HepG2 (cell line): Measurements from ENCODE around the gene VAT1L.

Experiments
- BRCA1 ChIP-seq: sonication (generic); formaldehyde crosslinking; IDR thresholded peaks from 2 replicates; pipeline ENCODE4 v1.4.0; 2020; ENCODE audit warnings: missing genetic modification reagents
- BRD4 ChIP-seq: sonication (generic); formaldehyde crosslinking; IDR thresholded peaks from 2 replicates; pipeline ENCODE4 v1.4.0; 2020; ENCODE audit warnings: missing genetic modification reagents
- EP300 ChIP-seq, 3 experiments: sonication (generic) in 1 of 3; formaldehyde crosslinking in 1 of 3; IDR thresholded peaks; 2 replicates each; pipeline versions ENCODE4 v1.5.1 to v1.6.1; 2011 to 2020; ENCODE audit warnings: low read depth in 2 of 3, low read length in 2 of 3, borderline replicate concordance in 1 of 3, improper control_type of control experiment in 1 of 3, mild to moderate bottlenecking in 1 of 3, missing genetic modification reagents in 1 of 3, moderate library complexity in 1 of 3
- FOSL2 ChIP-seq: sonication (generic); formaldehyde crosslinking; IDR thresholded peaks from 2 replicates; pipeline ENCODE4 v1.4.0; 2020; ENCODE audit warnings: missing genetic modification reagents
- POLR2A ChIP-seq, 2 experiments: IDR thresholded peaks; 2 replicates each; pipeline ENCODE4 v1.6.1; 2011; ENCODE audit warnings: low read depth in 2 of 2, low read length in 2 of 2, mild to moderate bottlenecking in 1 of 2, moderate library complexity in 1 of 2; ENCODE audit not compliant: insufficient read depth in 1 of 2
- PRDM15 ChIP-seq: sonication (generic); formaldehyde crosslinking; IDR thresholded peaks from 2 replicates; pipeline ENCODE4 v1.4.0; 2020; ENCODE audit warnings: missing genetic modification reagents
- RAD21 ChIP-seq: fragments of 450-650 bp; formaldehyde crosslinking; IDR thresholded peaks from 2 replicates; pipeline ENCODE4 v1.5.0; 2020; ENCODE audit warnings: mild to moderate bottlenecking
- RNF2 ChIP-seq: fragments of 450-650 bp; conservative IDR thresholded peaks from 2 replicates; pipeline ENCODE4 v1.6.1; 2016; ENCODE audit warnings: low read depth
- STAT6 ChIP-seq: sonication (generic); formaldehyde crosslinking; IDR thresholded peaks from 2 replicates; pipeline ENCODE4 v1.4.0; 2020; ENCODE audit warnings: missing genetic modification reagents, mild to moderate bottlenecking, borderline replicate concordance
- WIZ ChIP-seq: sonication (generic); formaldehyde crosslinking; IDR thresholded peaks from 2 replicates; pipeline ENCODE4 v1.5.1; 2020; ENCODE audit warnings: mild to moderate bottlenecking, missing genetic modification reagents
- ZBTB8A ChIP-seq: sonication (generic); formaldehyde crosslinking; IDR thresholded peaks from 2 replicates; pipeline ENCODE4 v1.4.0; 2020; ENCODE audit warnings: mild to moderate bottlenecking, low read depth, missing genetic modification reagents, borderline replicate concordance
- ZFP91 ChIP-seq: sonication (generic); formaldehyde crosslinking; IDR thresholded peaks from 2 replicates; pipeline ENCODE4 v1.9.0; 2022; ENCODE audit warnings: missing genetic modification reagents, mild to moderate bottlenecking, borderline replicate concordance

- no peak for TF ChIP-seq ZFP91
- no peak for TF ChIP-seq ZBTB8A (CRISPR knock-in tag)
- TF ChIP-seq PRDM15 (CRISPR knock-in tag), result no peak
- TF ChIP-seq RAD21 (CRISPR knock-in tag), result no peak
- TF ChIP-seq POLR2A (IDR thresholded peaks at IDR 0.05; ENCODE audit: insufficient read depth in 1 of 2, low read depth in 2 of 2, low read length in 2 of 2), result no peak
- no peak for TF ChIP-seq EP300 (IDR thresholded peaks at IDR 0.05; ENCODE audit: low read depth in 2 of 2, low read length in 2 of 2)
- no peak for TF ChIP-seq EP300 (CRISPR knock-in tag; IDR thresholded peaks at IDR 0.05; ENCODE audit: borderline replicate concordance)
- no peak for TF ChIP-seq STAT6
- no peak for TF ChIP-seq FOSL2 (CRISPR knock-in tag)
- TF ChIP-seq RNF2, result no peak
- no peak for TF ChIP-seq BRCA1 (CRISPR knock-in tag)
- no peak for TF ChIP-seq WIZ (CRISPR knock-in tag)
- TF ChIP-seq BRD4 (CRISPR knock-in tag), result no peak
Observed at GRCh38 chr16:77834635-77835540, 46.5 kb downstream of the VAT1L start.
